SU-DHL-6 (cell line): ENCODE measurements around the gene DNAI4.

Source experiments
- EZH2phosphoT487 ChIP-seq: fragments of 200-600 bp; sonication (generic), shearing (Covaris generic); conservative IDR thresholded peaks from 2 replicates; pipeline ENCODE4 v1.6.1; 2018; ENCODE audit warnings: mild to moderate bottlenecking, antibody characterized with exemption, low read length, moderate library complexity, mixed read lengths
- TF ChIP-seq, protein P1 (sequence below): fragments of 200-600 bp; sonication (generic); IDR thresholded peaks from one replicate; pipeline ENCODE4 v1.5.1; 2017; ENCODE audit warnings: antibody characterized with exemption, mild to moderate bottlenecking, low read length, moderate library complexity; ENCODE audit not compliant: insufficient read depth, poor library complexity, severe bottlenecking

DNA sequence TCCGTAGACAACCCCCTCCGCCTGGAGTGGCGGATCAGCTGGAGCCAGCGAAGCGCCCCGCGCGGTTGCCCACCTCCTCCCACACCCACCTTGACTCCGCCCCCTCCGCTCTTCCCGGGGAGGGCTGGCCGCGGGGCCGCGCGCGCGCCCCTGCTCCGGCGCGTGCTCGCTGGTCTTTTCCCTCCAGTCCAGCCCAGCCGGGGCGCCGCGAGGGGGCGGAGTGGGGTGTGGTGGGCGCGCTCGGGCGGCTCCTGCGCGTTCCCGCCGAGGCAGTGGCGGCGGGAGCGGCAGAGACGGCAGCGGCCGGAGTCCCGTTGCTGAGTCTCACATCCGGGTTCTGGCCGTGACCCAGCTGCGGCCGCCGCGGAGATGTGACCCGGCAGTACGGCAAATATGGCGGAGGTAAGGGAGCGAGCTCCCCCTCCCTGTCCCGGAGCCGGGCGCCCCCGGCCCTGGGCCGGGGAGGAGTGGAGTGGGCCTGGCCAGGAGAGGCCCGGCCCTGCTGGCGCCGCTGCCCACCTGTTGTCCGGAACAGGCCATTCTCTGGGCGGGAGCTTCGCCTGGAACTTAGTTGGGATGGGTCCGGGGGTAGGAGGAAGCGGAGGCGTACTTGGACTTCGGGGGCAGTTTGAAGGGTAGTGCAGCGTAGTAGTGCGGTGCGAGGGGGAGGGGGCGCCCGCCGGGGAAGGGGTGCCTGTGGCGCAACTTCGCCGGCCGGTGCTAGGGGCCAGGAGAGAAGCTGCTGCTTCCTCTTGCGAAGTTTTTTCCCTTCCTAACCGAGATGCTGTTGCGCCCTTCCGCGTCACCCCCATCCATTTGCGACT is 5.6 kb upstream of the DNAI4 start:
- TF ChIP-seq, protein P1, sequence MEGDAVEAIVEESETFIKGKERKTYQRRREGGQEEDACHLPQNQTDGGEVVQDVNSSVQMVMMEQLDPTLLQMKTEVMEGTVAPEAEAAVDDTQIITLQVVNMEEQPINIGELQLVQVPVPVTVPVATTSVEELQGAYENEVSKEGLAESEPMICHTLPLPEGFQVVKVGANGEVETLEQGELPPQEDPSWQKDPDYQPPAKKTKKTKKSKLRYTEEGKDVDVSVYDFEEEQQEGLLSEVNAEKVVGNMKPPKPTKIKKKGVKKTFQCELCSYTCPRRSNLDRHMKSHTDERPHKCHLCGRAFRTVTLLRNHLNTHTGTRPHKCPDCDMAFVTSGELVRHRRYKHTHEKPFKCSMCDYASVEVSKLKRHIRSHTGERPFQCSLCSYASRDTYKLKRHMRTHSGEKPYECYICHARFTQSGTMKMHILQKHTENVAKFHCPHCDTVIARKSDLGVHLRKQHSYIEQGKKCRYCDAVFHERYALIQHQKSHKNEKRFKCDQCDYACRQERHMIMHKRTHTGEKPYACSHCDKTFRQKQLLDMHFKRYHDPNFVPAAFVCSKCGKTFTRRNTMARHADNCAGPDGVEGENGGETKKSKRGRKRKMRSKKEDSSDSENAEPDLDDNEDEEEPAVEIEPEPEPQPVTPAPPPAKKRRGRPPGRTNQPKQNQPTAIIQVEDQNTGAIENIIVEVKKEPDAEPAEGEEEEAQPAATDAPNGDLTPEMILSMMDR = no peak
- no peak for TF ChIP-seq EZH2phosphoT487
